ENCODE data around the gene SLC17A6.

DNA sequence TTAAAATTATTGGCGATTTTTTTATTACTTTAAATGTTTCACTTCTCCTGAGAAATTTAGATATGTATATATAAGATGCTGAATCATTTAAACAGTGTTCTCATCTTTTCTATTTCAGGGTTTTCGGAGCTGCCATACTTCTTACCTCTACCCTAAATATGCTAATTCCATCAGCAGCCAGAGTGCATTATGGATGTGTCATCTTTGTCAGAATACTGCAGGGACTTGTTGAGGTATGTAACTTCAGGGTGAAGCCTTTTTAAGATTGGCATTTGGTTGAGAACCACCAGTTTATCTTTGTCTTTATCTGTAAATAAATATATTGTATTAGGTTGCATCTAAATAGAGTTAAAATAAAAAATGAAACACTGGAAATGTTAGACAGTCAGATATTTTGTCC is 21.1 kb downstream of the SLC17A6 start:
- TF ChIP-seq, protein P1, sequence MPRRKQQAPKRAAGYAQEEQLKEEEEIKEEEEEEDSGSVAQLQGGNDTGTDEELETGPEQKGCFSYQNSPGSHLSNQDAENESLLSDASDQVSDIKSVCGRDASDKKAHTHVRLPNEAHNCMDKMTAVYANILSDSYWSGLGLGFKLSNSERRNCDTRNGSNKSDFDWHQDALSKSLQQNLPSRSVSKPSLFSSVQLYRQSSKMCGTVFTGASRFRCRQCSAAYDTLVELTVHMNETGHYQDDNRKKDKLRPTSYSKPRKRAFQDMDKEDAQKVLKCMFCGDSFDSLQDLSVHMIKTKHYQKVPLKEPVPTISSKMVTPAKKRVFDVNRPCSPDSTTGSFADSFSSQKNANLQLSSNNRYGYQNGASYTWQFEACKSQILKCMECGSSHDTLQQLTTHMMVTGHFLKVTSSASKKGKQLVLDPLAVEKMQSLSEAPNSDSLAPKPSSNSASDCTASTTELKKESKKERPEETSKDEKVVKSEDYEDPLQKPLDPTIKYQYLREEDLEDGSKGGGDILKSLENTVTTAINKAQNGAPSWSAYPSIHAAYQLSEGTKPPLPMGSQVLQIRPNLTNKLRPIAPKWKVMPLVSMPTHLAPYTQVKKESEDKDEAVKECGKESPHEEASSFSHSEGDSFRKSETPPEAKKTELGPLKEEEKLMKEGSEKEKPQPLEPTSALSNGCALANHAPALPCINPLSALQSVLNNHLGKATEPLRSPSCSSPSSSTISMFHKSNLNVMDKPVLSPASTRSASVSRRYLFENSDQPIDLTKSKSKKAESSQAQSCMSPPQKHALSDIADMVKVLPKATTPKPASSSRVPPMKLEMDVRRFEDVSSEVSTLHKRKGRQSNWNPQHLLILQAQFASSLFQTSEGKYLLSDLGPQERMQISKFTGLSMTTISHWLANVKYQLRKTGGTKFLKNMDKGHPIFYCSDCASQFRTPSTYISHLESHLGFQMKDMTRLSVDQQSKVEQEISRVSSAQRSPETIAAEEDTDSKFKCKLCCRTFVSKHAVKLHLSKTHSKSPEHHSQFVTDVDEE (CRISPR knock-in tag; IDR thresholded peaks at IDR 0.05) = no peak
- TF ChIP-seq RARB (CRISPR knock-in tag; IDR thresholded peaks at IDR 0.05) (no peak), CREB5 (CRISPR knock-in tag; IDR thresholded peaks at IDR 0.05; ENCODE audit: low read depth) (no peak), PATZ1 (CRISPR knock-in tag; IDR thresholded peaks at IDR 0.05; ENCODE audit: borderline replicate concordance) (no peak), TCF4 (CRISPR knock-in tag; IDR thresholded peaks at IDR 0.05; ENCODE audit: borderline replicate concordance) (no peak), ESRRG (CRISPR knock-in tag; IDR thresholded peaks at IDR 0.05) (no peak), ZC3H10 (CRISPR knock-in tag; IDR thresholded peaks at IDR 0.05) (no peak), ZFP3 (CRISPR knock-in tag; IDR thresholded peaks at IDR 0.05) (no peak), ARNTL (CRISPR knock-in tag; IDR thresholded peaks at IDR 0.05; ENCODE audit: borderline replicate concordance, low read depth) (no peak), BACH2 (CRISPR knock-in tag; IDR thresholded peaks at IDR 0.05; ENCODE audit: borderline replicate concordance) (no peak), ZFP30 (CRISPR knock-in tag; IDR thresholded peaks at IDR 0.05) (no peak), SNAI2 (CRISPR knock-in tag; IDR thresholded peaks at IDR 0.05) (no peak), CSDC2 (CRISPR knock-in tag; IDR thresholded peaks at IDR 0.05) (no peak), ISL1 (CRISPR knock-in tag; IDR thresholded peaks at IDR 0.05) (no peak)
